Measurements from ENCODE around the gene UBN1. TPM values are rescaled to one million over a fixed set of nuclear protein-coding genes. Genes with fewer than 3 reads are reported as not detected.

The UBN1 gene
- total and polyA plus RNA-seq, 9 donors: 9.9 to 24.6 (median 19.3) TPM

GRCh38 chr16:4883501-4883900 is 36.2 kb downstream of the UBN1 start:
- 95% methylated on average over 25 of the region's 25 CpGs for WGBS (ENCODE audit: insufficient coverage)
- H3K36me3 ChIP-seq (ENCODE audit: control insufficient read depth, insufficient read depth, low read length): peaks cover 78% of the 10 kb centered on the region
- no peak overlapping the region for H3K27ac ChIP-seq (ENCODE audit: low read length)
- H3K9me3 ChIP-seq (replicated peaks; ENCODE audit: control insufficient read depth, low read depth, low read length): no peaks in the 10 kb centered on the region
- no peak for DNase-seq
- peaks cover 12% of the 10 kb centered on the region for H3K4me1 ChIP-seq (ENCODE audit: control insufficient read depth, insufficient read depth, low read length)
- H3K4me3 ChIP-seq (ENCODE audit: low read length): no peak overlapping the region
- H3K27me3 ChIP-seq (ENCODE audit: control insufficient read depth, insufficient read depth, low read length): no peaks in the 10 kb centered on the region

GRCh38 chr16:4884209-4884608 is 36.9 kb downstream of the UBN1 start:
- Histone ChIP-seq H3K4me1 (ENCODE audit: control insufficient read depth, insufficient read depth, low read length) (peaks cover 12% of the 10 kb centered on the region), H3K4me3 (ENCODE audit: low read length) (no peak overlapping the region), H3K36me3 (ENCODE audit: control insufficient read depth, insufficient read depth, low read length) (peaks cover 73% of the 10 kb centered on the region), H3K9me3 (replicated peaks; ENCODE audit: control insufficient read depth, low read depth, low read length) (no peaks in the 10 kb centered on the region), H3K27me3 (ENCODE audit: control insufficient read depth, insufficient read depth, low read length) (no peaks in the 10 kb centered on the region), H3K27ac (ENCODE audit: low read length) (no peak overlapping the region)
- 92% methylated on average over 34 of the region's 34 CpGs for WGBS (ENCODE audit: insufficient coverage)
- no peak for DNase-seq

GRCh38 chr16:4884972-4885874 is 37.9 kb downstream of the UBN1 start:
- Histone ChIP-seq H3K9me3 (replicated peaks; ENCODE audit: control insufficient read depth, low read depth, low read length) (no peaks in the 10 kb centered on the region), H3K36me3 (ENCODE audit: control insufficient read depth, insufficient read depth, low read length) (peaks cover 62% of the 10 kb centered on the region), H3K4me3 (ENCODE audit: low read length) (no peak overlapping the region), H3K4me1 (ENCODE audit: control insufficient read depth, insufficient read depth, low read length) (peaks cover 12% of the 10 kb centered on the region), H3K27ac (ENCODE audit: low read length) (no peak overlapping the region), H3K27me3 (ENCODE audit: control insufficient read depth, insufficient read depth, low read length) (no peaks in the 10 kb centered on the region)
- 87% methylated on average over 45 of the region's 45 CpGs for WGBS (ENCODE audit: insufficient coverage)
- no peak for DNase-seq

GRCh38 chr16:4886151-4886550 is 38.9 kb downstream of the UBN1 start:
- H3K4me3 ChIP-seq (ENCODE audit: low read length): no peak overlapping the region
- peaks cover 53% of the 10 kb centered on the region for H3K36me3 ChIP-seq (ENCODE audit: control insufficient read depth, insufficient read depth, low read length)
- no peak for DNase-seq
- peaks cover 12% of the 10 kb centered on the region for H3K4me1 ChIP-seq (ENCODE audit: control insufficient read depth, insufficient read depth, low read length)
- no peaks in the 10 kb centered on the region for H3K27me3 ChIP-seq (ENCODE audit: control insufficient read depth, insufficient read depth, low read length)
- no peaks in the 10 kb centered on the region for H3K9me3 ChIP-seq (replicated peaks; ENCODE audit: control insufficient read depth, low read depth, low read length)
- WGBS (ENCODE audit: insufficient coverage): 100% methylated on average over 3 of the region's 5 CpGs
- H3K27ac ChIP-seq (ENCODE audit: low read length): no peak overlapping the region

- Histone ChIP-seq H3K4me3 (ENCODE audit: low read length) (no peak overlapping the region), H3K4me1 (ENCODE audit: control insufficient read depth, insufficient read depth, low read length) (peaks cover 22% of the 10 kb centered on the region), H3K9me3 (replicated peaks; ENCODE audit: control insufficient read depth, low read depth, low read length) (no peaks in the 10 kb centered on the region), H3K27me3 (ENCODE audit: control insufficient read depth, insufficient read depth, low read length) (no peaks in the 10 kb centered on the region), H3K36me3 (ENCODE audit: control insufficient read depth, insufficient read depth, low read length) (peaks cover 39% of the 10 kb centered on the region), H3K27ac (ENCODE audit: low read length) (no peak overlapping the region)
- no peak for DNase-seq
- 66% methylated on average over 7 of the region's 9 CpGs for WGBS (ENCODE audit: insufficient coverage)
Measured at GRCh38 chr16:4888428-4889135, 41.3 kb downstream of the UBN1 start.

- no peaks in the 10 kb centered on the region for H3K9me3 ChIP-seq (replicated peaks; ENCODE audit: control insufficient read depth, low read depth, low read length)
- peaks cover 25% of the 10 kb centered on the region for H3K36me3 ChIP-seq (ENCODE audit: control insufficient read depth, insufficient read depth, low read length)
- peaks cover 22% of the 10 kb centered on the region for H3K4me1 ChIP-seq (ENCODE audit: control insufficient read depth, insufficient read depth, low read length)
- H3K27me3 ChIP-seq (ENCODE audit: control insufficient read depth, insufficient read depth, low read length): no peaks in the 10 kb centered on the region
- DNase-seq: no peak
- H3K4me3 ChIP-seq (ENCODE audit: low read length): no peak overlapping the region
- no peak overlapping the region for H3K27ac ChIP-seq (ENCODE audit: low read length)
- 80% methylated on average over 10 of the region's 11 CpGs for WGBS (ENCODE audit: insufficient coverage)
Measured at GRCh38 chr16:4890026-4890425, 42.7 kb downstream of the UBN1 start.

- H3K4me3 ChIP-seq (ENCODE audit: low read length): no peak overlapping the region
- H3K27me3 ChIP-seq (ENCODE audit: control insufficient read depth, insufficient read depth, low read length): no peaks in the 10 kb centered on the region
- H3K27ac ChIP-seq (ENCODE audit: low read length): no peak overlapping the region
- H3K9me3 ChIP-seq (replicated peaks; ENCODE audit: control insufficient read depth, low read depth, low read length): no peaks in the 10 kb centered on the region
- 90% methylated on average over 13 of the region's 16 CpGs for WGBS (ENCODE audit: insufficient coverage)
- DNase-seq: no peak
- H3K4me1 ChIP-seq (ENCODE audit: control insufficient read depth, insufficient read depth, low read length): peaks cover 21% of the 10 kb centered on the region
- H3K36me3 ChIP-seq (ENCODE audit: control insufficient read depth, insufficient read depth, low read length): peaks cover 20% of the 10 kb centered on the region
Measured at GRCh38 chr16:4890686-4891085, 43.4 kb downstream of the UBN1 start.

GRCh38 chr16:4891097-4891885 is 44.0 kb downstream of the UBN1 start:
- Histone ChIP-seq H3K9me3 (replicated peaks; ENCODE audit: control insufficient read depth, low read depth, low read length) (no peaks in the 10 kb centered on the region), H3K4me3 (ENCODE audit: low read length) (no peak overlapping the region), H3K27me3 (ENCODE audit: control insufficient read depth, insufficient read depth, low read length) (no peaks in the 10 kb centered on the region), H3K36me3 (ENCODE audit: control insufficient read depth, insufficient read depth, low read length) (peaks cover 14% of the 10 kb centered on the region), H3K4me1 (ENCODE audit: control insufficient read depth, insufficient read depth, low read length) (peaks cover 20% of the 10 kb centered on the region), H3K27ac (ENCODE audit: low read length) (no peak overlapping the region)
- WGBS (ENCODE audit: insufficient coverage): 80% methylated on average over 10 of the region's 16 CpGs
- no peak for DNase-seq

- Histone ChIP-seq H3K9me3 (replicated peaks; ENCODE audit: control insufficient read depth, low read depth, low read length) (no peaks in the 10 kb centered on the region), H3K36me3 (ENCODE audit: control insufficient read depth, insufficient read depth, low read length) (peaks cover 10% of the 10 kb centered on the region), H3K27me3 (ENCODE audit: control insufficient read depth, insufficient read depth, low read length) (no peaks in the 10 kb centered on the region), H3K4me1 (ENCODE audit: control insufficient read depth, insufficient read depth, low read length) (peaks cover 20% of the 10 kb centered on the region), H3K27ac (ENCODE audit: low read length) (no peak overlapping the region), H3K4me3 (ENCODE audit: low read length) (no peak overlapping the region)
- 30% methylated on average over 12 of the region's 12 CpGs for WGBS (ENCODE audit: insufficient coverage)
- no peak for DNase-seq
Measured at GRCh38 chr16:4891886-4892216, 44.6 kb downstream of the UBN1 start.

Data from muscle of leg (tissue), 11 donors.